HL-60/S4 (cell line): ENCODE results near the gene ZNF326.
"Not testable (repeated sequence)": the region's sequence is repeated elsewhere in the genome, so short reads cannot be mapped to it uniquely, and the experiment has no call there.

Source experiments
- in situ Hi-C: fragments of 300-500 bp; cut with MboI; formaldehyde crosslinking; loops from 2 replicates; pipeline ENCODE4 v1.14.3; 2022; ENCODE audit warnings: low sequenced_read_pairs

ZNF326 gene

DNA sequence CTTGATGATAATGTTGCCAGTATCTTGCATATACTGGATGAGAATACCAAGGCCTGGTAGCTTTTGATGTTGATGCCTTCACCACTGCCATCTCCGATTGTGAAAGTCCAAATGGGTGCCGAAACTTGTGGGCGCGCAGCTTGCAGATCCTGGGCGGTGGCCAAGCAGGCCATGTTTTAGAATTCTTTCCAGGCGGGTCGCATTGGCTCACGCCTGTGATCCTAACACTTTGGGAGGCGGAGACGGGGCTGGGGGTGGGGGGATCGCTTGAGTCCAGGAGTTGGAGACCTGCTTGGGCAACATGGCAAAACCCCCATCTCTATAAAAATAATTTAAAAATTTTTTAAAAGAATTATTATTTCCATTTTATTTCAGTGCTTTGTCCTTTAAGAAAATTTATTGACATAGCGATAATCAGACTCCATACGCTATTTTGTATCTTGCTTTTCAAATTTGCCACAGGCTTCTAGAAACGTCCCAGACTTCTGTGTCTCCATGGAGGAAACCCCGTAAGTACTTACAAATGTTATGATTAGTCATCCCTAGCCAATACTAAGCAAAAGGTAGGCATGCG is 592 bp upstream of the ZNF326 start:
- in situ Hi-C loops, result loop anchor here (10.0 to 25.0 kb wide), 3 partner anchors 190 to 507 kb away; partner anchors contain the start of gene LRRC8C

DNA sequence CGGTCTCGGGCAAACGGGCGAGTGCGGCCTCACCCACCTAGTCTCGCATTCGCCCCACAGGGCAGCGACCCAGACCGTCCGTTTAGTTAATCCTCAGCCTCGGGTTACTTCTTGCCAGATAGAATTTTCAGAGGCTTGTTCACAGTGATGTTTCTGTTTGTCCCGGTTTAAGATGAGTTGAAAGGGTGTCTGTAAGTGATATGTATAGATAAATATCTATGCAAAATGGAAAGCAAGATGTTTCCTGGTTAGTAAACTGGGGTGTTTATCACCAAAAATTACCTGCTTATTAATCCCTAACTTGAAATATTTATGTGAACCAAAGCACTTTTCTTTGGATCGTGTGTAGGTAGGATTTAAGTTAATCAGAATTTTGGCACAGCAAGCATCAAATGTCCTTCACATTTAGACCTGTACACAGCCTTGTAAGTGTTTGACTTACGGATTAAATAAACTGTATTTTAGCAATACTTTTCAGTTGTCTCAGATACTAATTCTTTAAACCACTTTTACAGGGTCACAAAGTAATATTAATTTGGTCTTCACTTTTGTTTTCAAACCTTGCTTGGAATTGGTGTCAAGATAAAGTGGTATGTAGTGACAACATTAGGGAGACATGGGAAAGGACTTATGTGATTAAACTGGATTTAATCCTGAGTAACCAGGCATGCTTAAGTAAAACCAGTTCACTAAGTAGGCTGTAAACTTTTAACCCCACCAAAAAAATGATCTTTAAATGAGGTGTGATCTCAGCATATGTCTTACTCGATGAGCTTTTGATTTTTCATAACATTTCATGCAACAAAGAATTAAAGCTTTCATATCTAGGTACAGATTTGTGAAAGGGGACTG is 914 bp downstream of the ZNF326 start:
- in situ Hi-C loops, result loop anchor here (10.0 to 25.0 kb wide), 3 partner anchors 191 to 509 kb away; partner anchors contain the start of gene LRRC8C

DNA sequence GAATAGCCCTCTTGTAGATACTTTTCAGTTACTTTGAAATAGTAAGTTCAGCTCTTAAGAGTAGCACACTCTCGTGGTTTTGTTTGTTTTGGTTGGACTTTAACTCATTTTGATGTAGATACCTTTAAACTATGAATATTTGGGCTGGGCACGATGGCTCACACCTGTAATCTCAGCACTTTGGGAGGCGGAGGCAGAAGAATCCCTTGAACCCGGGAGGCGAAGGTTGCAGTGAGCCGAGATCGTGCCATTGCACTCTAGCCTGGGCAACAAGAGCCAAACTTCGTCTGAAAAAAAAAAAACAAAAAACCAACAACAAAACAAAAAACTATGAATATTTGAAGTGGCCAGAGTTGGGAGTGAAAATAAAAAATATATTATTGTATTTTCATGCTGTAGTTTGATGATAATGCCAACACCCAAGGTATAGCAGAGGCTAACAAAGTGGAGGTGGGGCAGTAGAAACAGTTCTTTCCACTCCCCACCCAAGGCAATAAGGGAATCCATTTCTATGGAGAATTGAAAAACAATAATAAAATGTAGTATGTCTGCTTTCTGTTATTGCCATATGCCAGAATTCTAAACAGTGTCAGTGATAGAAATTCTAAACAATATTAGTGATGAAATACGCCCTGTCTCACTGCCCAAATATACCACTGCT is 1.7 kb downstream of the ZNF326 start:
- in situ Hi-C loops, result loop anchor here (10.0 to 25.0 kb wide), 3 partner anchors 192 to 509 kb away; partner anchors contain the start of gene LRRC8C

- in situ Hi-C loops, result loop anchor here (10.0 to 25.0 kb wide), 3 partner anchors 192 to 510 kb away; partner anchors contain the start of gene LRRC8C
Observed at GRCh38 chr1:89997152-89997551, 2.2 kb downstream of the ZNF326 start.

DNA sequence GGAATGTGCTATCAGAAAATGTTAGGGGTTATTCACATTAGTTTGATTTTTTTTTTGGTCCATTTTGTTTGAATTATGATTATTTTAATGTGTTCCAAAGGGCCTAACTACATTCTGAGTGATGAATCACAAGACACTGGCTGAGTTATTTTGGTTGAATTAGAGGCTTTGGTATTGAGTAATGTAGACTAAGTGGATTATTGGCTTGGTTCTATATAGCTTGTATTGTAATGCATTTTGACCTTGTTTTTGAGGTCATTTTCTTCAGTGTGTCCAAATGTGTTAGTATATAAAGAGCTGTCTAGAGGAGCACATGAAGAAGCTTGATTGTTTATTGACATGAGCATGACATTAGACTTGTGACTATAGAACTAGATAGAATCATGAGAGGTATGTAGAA is 3.4 kb downstream of the ZNF326 start:
- in situ Hi-C loops, result loop anchor here (10.0 to 25.0 kb wide), 3 partner anchors 194 to 511 kb away; partner anchors contain the start of gene LRRC8C

GRCh38 chr1:89999208-89999607 is 4.3 kb downstream of the ZNF326 start:
- in situ Hi-C loops, result loop anchor here (10.0 to 25.0 kb wide), 3 partner anchors 194 to 512 kb away; partner anchors contain the start of gene LRRC8C

GRCh38 chr1:89999628-90000027 is 4.7 kb downstream of the ZNF326 start:
- in situ Hi-C loops, result loop anchor here (10.0 to 25.0 kb wide), 3 partner anchors 195 to 512 kb away; partner anchors contain the start of gene LRRC8C

GRCh38 chr1:90000934-90001676 is 6.2 kb downstream of the ZNF326 start:
- in situ Hi-C loops, result no loop called here

DNA sequence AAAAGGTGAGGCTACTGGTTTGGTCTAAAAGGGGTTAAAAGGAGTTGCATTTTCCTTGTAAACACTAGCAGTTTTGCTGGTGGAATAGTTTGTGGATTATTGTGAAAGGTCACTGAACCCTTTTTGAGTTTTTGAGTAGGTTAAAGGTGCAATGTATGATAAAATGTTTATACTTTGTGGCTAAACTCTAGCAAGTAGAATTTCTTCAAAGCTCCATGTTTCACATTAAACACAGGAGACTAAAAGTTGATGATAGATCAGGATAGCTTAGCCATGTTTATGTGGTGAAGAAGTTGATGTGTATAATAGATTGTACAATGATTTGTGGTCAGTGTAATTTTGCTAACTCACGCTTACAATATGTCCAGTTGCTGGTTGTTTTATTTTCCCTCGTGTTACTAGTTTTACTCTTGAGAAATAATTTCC is 13.1 kb downstream of the ZNF326 start:
- in situ Hi-C loops, result no loop called here

DNA sequence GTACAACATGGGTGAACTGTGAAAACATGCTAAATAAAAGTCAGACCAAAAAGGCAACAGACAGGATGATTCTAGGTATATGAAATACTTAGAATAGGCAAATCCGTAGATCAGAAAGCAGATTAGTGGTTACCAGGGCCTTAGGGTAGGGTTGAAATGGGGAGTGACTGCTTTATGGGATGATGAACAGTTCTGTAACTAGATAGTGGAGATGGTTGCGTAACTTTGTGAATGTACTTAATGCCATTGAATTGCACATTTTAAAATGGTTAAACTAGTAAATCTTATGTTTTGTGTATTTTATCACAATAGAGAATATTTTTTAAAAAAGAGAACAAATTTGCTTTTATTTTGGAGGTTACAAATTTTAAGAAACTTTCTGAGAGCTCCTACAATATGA is 17.4 kb downstream of the ZNF326 start:
- in situ Hi-C loops, result no loop called here

DNA sequence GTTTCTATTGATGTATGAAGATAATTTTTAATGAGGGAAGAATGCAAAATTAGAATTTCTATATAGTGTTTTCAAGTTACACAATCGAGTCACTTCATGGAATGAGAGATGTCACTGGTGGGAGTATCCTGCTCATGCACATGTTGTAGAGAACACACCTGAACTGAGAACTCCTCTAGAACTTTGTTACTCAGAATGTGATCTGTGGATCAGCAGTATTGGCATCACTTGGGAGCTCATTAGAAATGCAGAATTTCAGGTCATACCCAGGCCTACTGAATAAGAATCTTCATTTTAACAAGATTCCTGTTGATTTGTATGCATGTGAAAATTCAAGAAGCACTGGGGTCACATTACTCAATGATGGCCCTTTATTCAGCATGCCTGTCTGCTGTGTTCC is 28.8 kb downstream of the ZNF326 start:
- in situ Hi-C loops, result no loop called here

DNA sequence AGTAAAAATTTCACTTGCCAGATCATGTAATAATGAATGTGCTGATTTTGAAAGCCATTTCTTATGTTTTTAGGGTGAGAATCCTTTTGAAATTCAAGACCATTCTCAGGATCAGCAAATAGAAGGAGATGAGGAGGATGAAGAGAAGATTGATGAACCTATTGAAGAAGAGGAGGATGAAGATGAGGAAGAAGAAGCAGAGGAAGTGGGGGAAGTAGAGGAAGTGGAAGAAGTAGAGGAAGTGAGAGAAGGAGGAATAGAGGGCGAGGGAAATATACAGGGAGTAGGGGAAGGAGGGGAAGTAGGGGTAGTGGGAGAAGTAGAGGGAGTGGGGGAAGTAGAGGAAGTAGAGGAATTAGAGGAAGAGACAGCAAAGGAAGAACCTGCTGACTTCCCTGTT is 32.4 kb downstream of the ZNF326 start:
- in situ Hi-C loops, result no loop called here

GRCh38 chr1:90039652-90040051 is 44.7 kb downstream of the ZNF326 start:
- in situ Hi-C loops, result no loop called here

- in situ Hi-C loops, result no loop called here
Observed at GRCh38 chr1:90043586-90043985, 48.7 kb downstream of the ZNF326 start.

- in situ Hi-C loops, result no loop called here
Observed at GRCh38 chr1:90044346-90044745, 49.4 kb downstream of the ZNF326 start.

GRCh38 chr1:90045853-90046563 is 51.1 kb downstream of the ZNF326 start:
- in situ Hi-C loops, result no loop called here

DNA sequence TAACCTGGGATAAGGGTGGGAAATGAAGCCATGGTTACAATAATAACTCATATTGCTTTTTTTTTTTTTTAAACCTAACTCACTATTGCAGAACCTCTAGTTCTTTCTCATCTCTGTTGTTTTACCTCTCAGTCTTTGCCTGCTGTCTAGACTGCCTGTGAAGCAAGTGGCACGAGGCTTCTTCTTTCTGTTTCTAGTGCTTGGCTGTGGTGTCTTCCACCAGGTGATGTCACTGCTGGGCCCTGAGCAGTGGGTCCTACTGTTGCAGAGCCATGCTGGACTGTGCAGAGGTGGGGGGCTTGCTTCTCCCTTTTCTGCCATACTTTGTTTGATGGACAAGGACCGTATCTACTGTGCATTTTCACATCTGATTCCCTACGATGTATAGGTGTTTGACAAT is 51.7 kb downstream of the ZNF326 start:
- in situ Hi-C loops, result no loop called here

DNA sequence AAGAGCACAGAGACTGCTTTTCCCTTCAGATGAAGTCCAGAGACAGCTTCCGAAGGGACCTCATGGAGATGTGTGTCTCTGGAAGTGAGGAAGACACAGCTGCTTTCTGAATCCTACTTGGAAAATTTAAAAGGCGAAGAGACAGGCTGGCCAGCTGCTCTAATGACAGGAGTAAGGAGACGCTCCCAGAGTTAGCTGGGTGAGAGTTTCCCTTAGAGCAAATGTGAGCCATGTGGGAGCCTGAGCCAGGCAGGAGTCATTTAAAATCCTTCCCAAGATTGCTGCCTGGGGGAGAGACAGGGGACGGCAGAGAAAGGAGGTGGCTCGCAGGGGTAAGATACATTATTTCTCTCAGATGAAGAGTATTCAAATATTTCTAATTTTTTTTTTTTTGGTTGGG is 53.1 kb downstream of the ZNF326 start:
- in situ Hi-C loops, result no loop called here

DNA sequence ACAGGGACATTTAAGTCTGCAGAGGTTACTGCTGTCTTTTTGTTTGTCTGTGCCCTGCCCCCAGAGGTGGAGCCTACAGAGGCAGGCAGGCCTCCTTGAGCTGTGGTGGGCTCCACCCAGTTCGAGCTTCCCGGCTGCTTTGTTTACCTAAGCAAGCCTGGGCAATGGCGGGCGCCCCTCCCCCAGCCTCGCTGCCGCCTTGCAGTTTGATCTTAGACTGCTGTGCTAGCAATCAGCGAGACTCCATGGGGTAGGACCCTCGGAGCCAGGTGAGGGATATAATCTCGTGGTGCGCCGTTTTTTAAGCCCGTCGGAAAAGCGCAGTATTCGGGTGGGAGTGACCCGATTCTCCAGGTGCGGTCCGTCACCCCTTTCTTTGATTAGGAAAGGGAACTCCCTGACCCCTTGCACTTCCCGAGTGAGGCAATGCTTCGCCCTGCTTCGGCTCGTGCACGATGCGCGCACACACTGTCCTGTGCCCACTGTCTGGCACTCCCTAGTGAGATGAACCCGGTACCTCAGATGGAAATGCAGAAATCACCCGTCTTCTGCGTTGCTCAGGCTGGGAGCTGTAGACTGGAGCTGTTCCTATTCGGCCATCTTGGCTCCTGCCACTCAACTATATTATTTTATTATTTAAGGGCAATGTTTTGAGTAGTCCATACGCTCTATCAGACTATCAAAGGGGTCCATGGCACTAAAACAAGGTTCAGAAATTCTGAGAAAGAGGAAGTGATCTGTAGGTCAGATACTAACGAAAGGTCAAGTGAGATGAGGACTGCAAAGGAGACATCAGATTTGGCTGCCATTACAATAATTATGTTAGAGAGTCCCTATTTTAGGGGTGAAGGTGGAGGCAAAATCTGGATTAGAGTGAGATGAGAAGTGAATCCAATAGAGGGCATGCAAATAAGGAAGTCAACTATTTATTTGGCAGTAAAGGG is 68.1 kb downstream of the ZNF326 start:
- in situ Hi-C loops, result not testable (repeated sequence)
